ENCODE data around the gene CDKAL1.

The CDKAL1 gene

DNA sequence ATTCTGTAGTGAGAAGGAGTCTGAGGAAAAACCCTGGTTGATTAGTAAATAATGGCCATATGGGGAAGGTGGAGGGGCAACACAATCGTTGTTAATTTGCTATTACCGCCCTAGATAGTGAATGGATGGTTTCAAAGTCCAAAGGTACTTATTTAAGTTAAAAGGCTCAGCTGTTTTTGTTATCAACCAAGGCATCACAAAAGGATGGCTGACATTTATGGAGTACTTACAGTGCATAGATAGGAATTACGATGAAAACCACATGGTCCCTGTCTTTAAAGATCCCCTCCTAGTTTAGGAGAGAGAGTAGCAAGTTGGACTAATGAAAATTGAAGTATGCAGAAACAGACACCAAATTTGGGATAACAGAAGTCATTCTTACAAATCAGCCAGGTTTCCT, 319.6 kb downstream of the CDKAL1 start:
- H3K9me3 ChIP-seq (ENCODE audit: control insufficient read depth, low read length): no peaks in the 10 kb centered on the region
- no peak overlapping the region for H3K27ac ChIP-seq
- H3K79me2 ChIP-seq: no peaks in the 10 kb centered on the region
- H3K9ac ChIP-seq: no peak overlapping the region
- no peaks in the 10 kb centered on the region for H3K27me3 ChIP-seq (ENCODE audit: control insufficient read depth, insufficient read depth, low read length)
- H2AFZ ChIP-seq: no peak overlapping the region
- no peaks in the 10 kb centered on the region for H3K4me1 ChIP-seq
- no peak overlapping the region for H3K4me2 ChIP-seq (ENCODE audit: low read length)
- TF ChIP-seq CTCF (IDR thresholded peaks at IDR 0.05): no peak
- no peak overlapping the region for H3K4me3 ChIP-seq (ENCODE audit: low read depth, low read length)
- H3K36me3 ChIP-seq (ENCODE audit: control insufficient read depth, insufficient read depth, low read length): no peaks in the 10 kb centered on the region

DNA sequence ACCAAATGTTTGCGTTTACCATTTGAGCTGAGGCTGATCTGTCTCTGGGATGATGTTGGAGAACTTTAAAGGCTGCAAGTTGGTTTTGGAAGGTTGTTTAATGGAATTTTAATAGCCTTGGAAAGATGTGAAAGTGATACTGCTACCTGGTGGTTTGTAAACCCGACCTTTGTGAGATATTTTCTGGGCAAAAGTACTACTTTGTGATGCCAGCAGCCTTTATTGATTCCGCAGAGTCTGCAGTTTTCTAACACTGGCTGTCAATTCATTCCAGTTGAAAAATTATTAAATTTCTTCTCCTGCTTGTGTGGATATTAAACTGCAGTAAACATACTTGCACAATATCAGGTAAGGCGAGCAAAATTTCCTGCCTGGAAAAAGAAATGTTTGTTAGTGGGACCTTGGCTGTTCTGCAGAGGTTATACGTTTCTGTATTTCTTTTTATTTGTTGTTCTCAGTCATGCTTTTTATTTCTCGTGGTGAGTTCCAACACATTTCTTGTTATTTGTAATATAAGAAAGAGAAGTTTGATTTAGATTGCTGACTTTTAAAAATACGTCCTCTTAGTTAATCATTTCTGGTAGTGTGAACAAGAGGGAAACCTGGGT, 322.5 kb downstream of the CDKAL1 start:
- H3K79me2 ChIP-seq: no peaks in the 10 kb centered on the region
- no peak overlapping the region for H3K9ac ChIP-seq
- no peak for TF ChIP-seq CTCF (IDR thresholded peaks at IDR 0.05)
- no peaks in the 10 kb centered on the region for H3K36me3 ChIP-seq (ENCODE audit: control insufficient read depth, insufficient read depth, low read length)
- no peak overlapping the region for H3K4me3 ChIP-seq (ENCODE audit: low read depth, low read length)
- no peaks in the 10 kb centered on the region for H3K4me1 ChIP-seq
- no peak overlapping the region for H3K27ac ChIP-seq
- H3K9me3 ChIP-seq (ENCODE audit: control insufficient read depth, low read length): no peaks in the 10 kb centered on the region
- H3K4me2 ChIP-seq (ENCODE audit: low read length): no peak overlapping the region
- H3K27me3 ChIP-seq (ENCODE audit: control insufficient read depth, insufficient read depth, low read length): no peaks in the 10 kb centered on the region
- no peak overlapping the region for H2AFZ ChIP-seq

GRCh38 chr6:20861481-20861880, 327.2 kb downstream of the CDKAL1 start:
- no peaks in the 10 kb centered on the region for H3K27me3 ChIP-seq (ENCODE audit: control insufficient read depth, insufficient read depth, low read length)
- no peak overlapping the region for H3K4me2 ChIP-seq (ENCODE audit: low read length)
- no peak overlapping the region for H3K9ac ChIP-seq
- H3K4me1 ChIP-seq: no peaks in the 10 kb centered on the region
- no peak overlapping the region for H3K27ac ChIP-seq
- no peak overlapping the region for H2AFZ ChIP-seq
- no peak for TF ChIP-seq CTCF (IDR thresholded peaks at IDR 0.05)
- H3K36me3 ChIP-seq (ENCODE audit: control insufficient read depth, insufficient read depth, low read length): no peaks in the 10 kb centered on the region
- H3K4me3 ChIP-seq (ENCODE audit: low read depth, low read length): no peak overlapping the region
- no peaks in the 10 kb centered on the region for H3K79me2 ChIP-seq
- H3K9me3 ChIP-seq (ENCODE audit: control insufficient read depth, low read length): no peaks in the 10 kb centered on the region

- no peaks in the 10 kb centered on the region for H3K36me3 ChIP-seq (ENCODE audit: control insufficient read depth, insufficient read depth, low read length)
- H3K4me2 ChIP-seq (ENCODE audit: low read length): no peak overlapping the region
- no peak overlapping the region for H3K27ac ChIP-seq
- no peak overlapping the region for H3K9ac ChIP-seq
- H2AFZ ChIP-seq: no peak overlapping the region
- no peaks in the 10 kb centered on the region for H3K79me2 ChIP-seq
- no peak for TF ChIP-seq CTCF (IDR thresholded peaks at IDR 0.05)
- H3K4me1 ChIP-seq: no peaks in the 10 kb centered on the region
- no peaks in the 10 kb centered on the region for H3K27me3 ChIP-seq (ENCODE audit: control insufficient read depth, insufficient read depth, low read length)
- no peaks in the 10 kb centered on the region for H3K9me3 ChIP-seq (ENCODE audit: control insufficient read depth, low read length)
- no peak overlapping the region for H3K4me3 ChIP-seq (ENCODE audit: low read depth, low read length)
Measured at GRCh38 chr6:20866036-20866435, 331.8 kb downstream of the CDKAL1 start.

All from parathyroid adenoma (tissue), 2 donors.